BE2C (cell line): Measurements from ENCODE around the gene NELL1.

Source experiments
- DNase-seq: peaks from one replicate; pipeline ENCODE4 v3.0.0-alpha.2; 2020
- H3K27me3 ChIP-seq: fragments of 250-450 bp; sonication (Bioruptor Pico); 2 replicates; pipeline ENCODE4 v1.5.1; 2020; ENCODE audit warnings: mild to moderate bottlenecking
- H3K36me3 ChIP-seq: fragments of 250-450 bp; sonication (Bioruptor Pico); 2 replicates; pipeline ENCODE4 v1.5.1; 2020; ENCODE audit warnings: mild to moderate bottlenecking
- H3K4me1 ChIP-seq: fragments of 250-450 bp; sonication (Bioruptor Pico); 2 replicates; pipeline ENCODE4 v1.5.1; 2020
- H3K4me3 ChIP-seq: 2 replicates; pipeline ENCODE4 v1.5.1; 2011; ENCODE audit warnings: low read depth, low read length
- H3K9me3 ChIP-seq: fragments of 250-450 bp; sonication (Bioruptor Pico); 2 replicates; pipeline ENCODE4 v1.5.1; 2020
- TF ChIP-seq, protein P1 (sequence below): IDR thresholded peaks from 2 replicates; pipeline ENCODE4 v1.5.1; 2012; ENCODE audit warnings: mild to moderate bottlenecking, low read depth, low read length

The NELL1 gene

GRCh38 chr11:21142007-21142406 is 472.6 kb downstream of the NELL1 start:
- Histone ChIP-seq H3K4me3 (no peak overlapping the region), H3K9me3 (no peaks in the 10 kb centered on the region), H3K27me3 (no peaks in the 10 kb centered on the region), H3K4me1 (no peaks in the 10 kb centered on the region), H3K36me3 (no peaks in the 10 kb centered on the region)
- peak; percentile 30 for DNase-seq
- TF ChIP-seq, protein P1, sequence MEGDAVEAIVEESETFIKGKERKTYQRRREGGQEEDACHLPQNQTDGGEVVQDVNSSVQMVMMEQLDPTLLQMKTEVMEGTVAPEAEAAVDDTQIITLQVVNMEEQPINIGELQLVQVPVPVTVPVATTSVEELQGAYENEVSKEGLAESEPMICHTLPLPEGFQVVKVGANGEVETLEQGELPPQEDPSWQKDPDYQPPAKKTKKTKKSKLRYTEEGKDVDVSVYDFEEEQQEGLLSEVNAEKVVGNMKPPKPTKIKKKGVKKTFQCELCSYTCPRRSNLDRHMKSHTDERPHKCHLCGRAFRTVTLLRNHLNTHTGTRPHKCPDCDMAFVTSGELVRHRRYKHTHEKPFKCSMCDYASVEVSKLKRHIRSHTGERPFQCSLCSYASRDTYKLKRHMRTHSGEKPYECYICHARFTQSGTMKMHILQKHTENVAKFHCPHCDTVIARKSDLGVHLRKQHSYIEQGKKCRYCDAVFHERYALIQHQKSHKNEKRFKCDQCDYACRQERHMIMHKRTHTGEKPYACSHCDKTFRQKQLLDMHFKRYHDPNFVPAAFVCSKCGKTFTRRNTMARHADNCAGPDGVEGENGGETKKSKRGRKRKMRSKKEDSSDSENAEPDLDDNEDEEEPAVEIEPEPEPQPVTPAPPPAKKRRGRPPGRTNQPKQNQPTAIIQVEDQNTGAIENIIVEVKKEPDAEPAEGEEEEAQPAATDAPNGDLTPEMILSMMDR: peak; percentile 51

- no peaks in the 10 kb centered on the region for H3K4me1 ChIP-seq
- H3K4me3 ChIP-seq: no peak overlapping the region
- no peaks in the 10 kb centered on the region for H3K9me3 ChIP-seq
- H3K36me3 ChIP-seq: no peaks in the 10 kb centered on the region
- no peak for DNase-seq
- H3K27me3 ChIP-seq: no peaks in the 10 kb centered on the region
- TF ChIP-seq, protein P1: no peak
Observed at GRCh38 chr11:21144531-21144930, 475.1 kb downstream of the NELL1 start.

- Histone ChIP-seq H3K4me1 (no peaks in the 10 kb centered on the region), H3K36me3 (no peaks in the 10 kb centered on the region), H3K9me3 (no peaks in the 10 kb centered on the region), H3K27me3 (no peaks in the 10 kb centered on the region), H3K4me3 (no peak overlapping the region)
- no peak for DNase-seq
- TF ChIP-seq, protein P1: no peak
Observed at GRCh38 chr11:21148376-21148775, 479.0 kb downstream of the NELL1 start.

DNA sequence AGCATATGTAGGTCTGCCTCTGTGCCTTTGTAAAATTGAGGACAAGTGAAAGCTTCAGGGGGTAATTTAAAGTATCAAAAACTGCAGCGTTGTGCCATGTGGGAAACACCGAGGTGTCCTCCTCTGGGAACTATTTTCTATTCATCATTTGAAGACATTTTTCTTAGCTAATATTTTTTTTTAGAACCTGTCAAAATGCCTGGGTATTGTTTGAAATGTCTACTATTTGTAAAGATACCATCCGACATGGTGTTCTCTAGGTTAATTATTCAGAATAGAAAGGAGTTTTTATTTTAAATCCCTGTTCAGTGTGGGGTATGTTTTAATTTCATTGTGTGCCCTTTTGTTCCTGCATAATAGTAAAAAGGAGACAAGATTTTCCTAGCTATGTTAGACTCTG is 490.8 kb downstream of the NELL1 start:
- Histone ChIP-seq H3K27me3 (no peaks in the 10 kb centered on the region), H3K36me3 (no peaks in the 10 kb centered on the region), H3K9me3 (no peaks in the 10 kb centered on the region), H3K4me1 (no peaks in the 10 kb centered on the region), H3K4me3 (no peak overlapping the region)
- DNase-seq: no peak
- TF ChIP-seq, protein P1: no peak

DNA sequence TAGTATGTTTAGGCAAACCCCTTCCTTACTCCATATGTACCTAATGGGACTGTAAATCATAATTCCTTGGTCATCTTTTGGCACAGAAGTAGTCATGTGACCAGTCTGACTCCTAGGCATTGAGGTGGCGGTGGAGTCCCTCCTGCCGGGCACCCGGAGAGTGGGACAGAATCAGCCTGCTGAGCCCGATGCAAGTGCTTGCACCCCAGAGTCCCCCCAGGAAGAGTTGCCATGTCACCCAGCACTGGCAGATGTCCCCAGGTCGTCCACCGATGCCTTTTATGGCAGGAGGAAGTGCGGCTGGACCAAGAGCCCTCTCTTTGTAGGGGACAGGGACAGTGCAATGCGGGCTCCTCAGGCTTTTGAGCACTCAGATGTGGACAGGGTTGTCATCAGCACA is 500.3 kb downstream of the NELL1 start:
- Histone ChIP-seq H3K27me3 (no peaks in the 10 kb centered on the region), H3K9me3 (no peaks in the 10 kb centered on the region), H3K36me3 (no peaks in the 10 kb centered on the region), H3K4me1 (no peaks in the 10 kb centered on the region), H3K4me3 (no peak overlapping the region)
- TF ChIP-seq, protein P1: no peak
- DNase-seq: no peak

DNA sequence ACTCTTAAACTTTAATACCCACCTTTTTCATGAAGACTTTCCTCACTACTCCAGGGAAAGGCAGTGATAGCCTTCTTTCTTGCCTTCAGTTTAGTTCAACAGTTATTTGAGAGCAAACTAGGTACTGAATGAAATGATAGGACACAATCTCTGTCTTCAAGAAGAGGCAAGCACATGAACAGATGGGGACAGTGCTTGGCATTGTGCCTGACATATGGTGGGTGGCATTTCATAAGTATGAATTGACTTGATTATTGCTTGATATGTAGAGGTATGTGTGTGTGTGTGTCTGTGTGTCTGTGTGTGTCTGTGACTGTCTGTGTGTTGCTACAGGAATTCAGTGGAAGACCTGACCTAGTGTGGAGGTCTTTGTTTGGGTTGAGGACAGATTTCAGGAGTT is 504.1 kb downstream of the NELL1 start:
- H3K4me1 ChIP-seq: no peaks in the 10 kb centered on the region
- TF ChIP-seq, protein P1: no peak
- H3K36me3 ChIP-seq: no peaks in the 10 kb centered on the region
- no peaks in the 10 kb centered on the region for H3K27me3 ChIP-seq
- H3K4me3 ChIP-seq: no peak overlapping the region
- H3K9me3 ChIP-seq: no peaks in the 10 kb centered on the region
- DNase-seq: peak; percentile 7
